GM12878 (cell line): ENCODE data around the gene MFAP3L. TPM values are rescaled to one million over a fixed set of nuclear protein-coding genes. Genes with fewer than 3 reads are reported as not detected.

Experiments used
- ATAC-seq: fragments of 200-7000 bp; cut with Tn5 transposase; 3 replicates; pipeline ENCODE4 v1.9.1; 2020; ENCODE audit warnings: mild to moderate bottlenecking, moderate library complexity
- BruUV-seq: library from RNA; stranded (reverse); fragments of 400-500 nt; replicated peaks from 2 replicates; lab custom pipeline; 2021; lab: Mats Ljungman, UMichigan
- CTCF ChIA-PET: fragments of 300-600 bp; sonication (Branson Sonifier 250); formaldehyde crosslinking; extraction: SDS; loops from one replicate; lab custom pipeline; 2021; ENCODE audit warnings: inconsistent platforms; lab: Yijun Ruan, JAX
- POLR2A ChIA-PET: fragments of 350-600 bp; formaldehyde crosslinking; extraction: SDS; loops from one replicate; lab custom pipeline; 2021; ENCODE audit warnings: inconsistent platforms; lab: Charles Lee
- RAD21 ChIA-PET: fragments of 300-600 bp; sonication (Branson Sonifier 250); formaldehyde crosslinking; loops from one replicate; lab custom pipeline; 2023; ENCODE audit warnings: antibody characterized with exemption; ENCODE audit not compliant: unreplicated experiment; lab: Charles Lee
- SMC1A ChIA-PET: fragments of 300-600 bp; sonication (Branson Sonifier 250); formaldehyde crosslinking; loops from one replicate; lab custom pipeline; 2023; ENCODE audit not compliant: unreplicated experiment, uncharacterized antibody; lab: Charles Lee
- DNase-seq: peaks from one replicate; pipeline ENCODE4 v3.0.0-alpha.2; 2011; ENCODE audit warnings: low read depth, low spot score
- FAIRE-seq: peaks from 3 replicates; lab custom pipeline; 2011; peaks lifted over from hg19 to GRCh38; lab: Jason Lieb, UNC
- H2AFZ ChIP-seq: 2 replicates; pipeline ENCODE4 v1.6.0; 2011; ENCODE audit warnings: low read depth, low read length, control low read depth; ENCODE audit not compliant: control insufficient read depth
- H3K27ac ChIP-seq: 2 replicates; pipeline ENCODE4 v1.5.1; 2011; ENCODE audit warnings: control low read depth; ENCODE audit not compliant: control insufficient read depth, insufficient read depth
- H3K27me3 ChIP-seq, 2 experiments: replicated peaks in 1 of 2; 2 replicates each; pipeline versions ENCODE4 v1.6.0 to v1.6.1; 2011; ENCODE audit warnings: low read length in 1 of 2; ENCODE audit not compliant: control insufficient read depth in 2 of 2, insufficient read depth in 2 of 2
- H3K36me3 ChIP-seq, 2 experiments: 2 replicates each; pipeline ENCODE4 v1.5.1; 2011; ENCODE audit warnings: low read length in 1 of 2; ENCODE audit not compliant: control insufficient read depth in 2 of 2, insufficient read depth in 2 of 2
- H3K4me1 ChIP-seq: 2 replicates; pipeline ENCODE4 v1.6.1; 2011; ENCODE audit warnings: mild to moderate bottlenecking, low read length, moderate library complexity, mixed read lengths; ENCODE audit not compliant: control insufficient read depth, insufficient read depth
- H3K4me2 ChIP-seq: 2 replicates; pipeline ENCODE4 v1.6.0; 2011; ENCODE audit warnings: control low read depth; ENCODE audit not compliant: control insufficient read depth, insufficient read depth
- H3K4me3 ChIP-seq: fragments of 200-600 bp; sonication (generic); 2 replicates; pipeline ENCODE4 v1.5.1; 2016
- H3K79me2 ChIP-seq: 2 replicates; pipeline ENCODE4 v1.6.0; 2011; ENCODE audit warnings: low read length; ENCODE audit not compliant: control insufficient read depth, insufficient read depth
- H3K9ac ChIP-seq: 2 replicates; pipeline ENCODE4 v1.8.0; 2011; ENCODE audit warnings: low read length, control low read depth, mixed read lengths; ENCODE audit not compliant: control insufficient read depth, insufficient read depth
- H3K9me3 ChIP-seq: replicated peaks from 3 replicates; pipeline ENCODE4 v1.5.1; 2011; ENCODE audit warnings: mild to moderate bottlenecking, low read length; ENCODE audit not compliant: control insufficient read depth, insufficient read depth
- H4K20me1 ChIP-seq: 2 replicates; pipeline ENCODE4 v1.6.0; 2011; ENCODE audit not compliant: control insufficient read depth, insufficient read depth
- ATF2 ChIP-seq: IDR thresholded peaks from 2 replicates; pipeline ENCODE4 v1.6.1; 2012; ENCODE audit warnings: low read length, inconsistent platforms
- BHLHE40 ChIP-seq, 2 experiments: fragments of 450-650 bp in 1 of 2; IDR thresholded peaks; 2 replicates each; pipeline ENCODE4 v1.6.1; 2011 to 2017; ENCODE audit warnings: low read depth in 2 of 2, borderline replicate concordance in 1 of 2, improper control_type of control experiment in 1 of 2, low read length in 1 of 2, mild to moderate bottlenecking in 1 of 2
- CREB1 ChIP-seq: IDR thresholded peaks from 2 replicates; pipeline ENCODE4 v1.6.1; 2012; ENCODE audit warnings: low read depth, mild to moderate bottlenecking, inconsistent platforms
- GABPA ChIP-seq: IDR thresholded peaks from 2 replicates; pipeline ENCODE4 v1.6.1; 2014; ENCODE audit warnings: antibody characterized with exemption, low read depth, mild to moderate bottlenecking, inconsistent platforms
- IKZF2 ChIP-seq, 2 experiments: fragments of 450-650 bp; IDR thresholded peaks; 2 replicates each; pipeline ENCODE4 v1.6.1; 2017; ENCODE audit warnings: mild to moderate bottlenecking in 2 of 2, moderate library complexity in 2 of 2
- IRF3 ChIP-seq: fragments of 450-650 bp; IDR thresholded peaks from 2 replicates; pipeline ENCODE4 v1.6.1; 2014; ENCODE audit warnings: mild to moderate bottlenecking
- KAT2A ChIP-seq: conservative IDR thresholded peaks from 2 replicates; pipeline ENCODE4 v1.6.1; 2011; ENCODE audit warnings: low read depth, low read length; ENCODE audit not compliant: control insufficient read depth
- PAX8 ChIP-seq: fragments of 450-650 bp; IDR thresholded peaks from 2 replicates; pipeline ENCODE4 v1.6.1; 2017; ENCODE audit warnings: mild to moderate bottlenecking, moderate library complexity
- RUNX3 ChIP-seq: IDR thresholded peaks from 2 replicates; pipeline ENCODE4 v1.6.1; 2012; ENCODE audit warnings: low read length, inconsistent platforms
- SIX5 ChIP-seq: IDR thresholded peaks from 2 replicates; pipeline ENCODE4 v1.6.1; 2011; ENCODE audit warnings: mild to moderate bottlenecking, low read depth, low read length, moderate library complexity; ENCODE audit not compliant: severe bottlenecking
- SMAD5 ChIP-seq: IDR thresholded peaks from 2 replicates; pipeline ENCODE4 v1.6.1; 2016; ENCODE audit warnings: antibody characterized with exemption, low read depth
- USF2 ChIP-seq: IDR thresholded peaks from 2 replicates; pipeline ENCODE4 v1.6.1; 2011; ENCODE audit warnings: low read depth, low read length, improper control_type of control experiment, borderline replicate concordance
- ZBED1 ChIP-seq: IDR thresholded peaks from 2 replicates; pipeline ENCODE4 v1.6.1; 2016; ENCODE audit warnings: borderline replicate concordance
- ZSCAN29 ChIP-seq: fragments of 450-650 bp; IDR thresholded peaks from 2 replicates; pipeline ENCODE4 v1.6.1; 2017; ENCODE audit warnings: mild to moderate bottlenecking, moderate library complexity
- WGBS: methylation state at CpG from one replicate; pipeline ENCODE4 v1.1.6; 2016; ENCODE audit warnings: low lambda C conversion rate; ENCODE audit not compliant: insufficient replicate concordance, insufficient coverage; ENCODE audit errors: missing lambda C conversion rate; 5-methylcytosine and 5-hydroxymethylcytosine counted together
- in situ Hi-C: fragments of 300-500 bp; cut with MboI; formaldehyde crosslinking; loops from 9 replicates; pipeline ENCODE4 v1.14.3; 2018; ENCODE audit warnings: mixed read lengths
- intact Hi-C: fragments of 100-400 bp; cut with micrococcal nuclease; formaldehyde crosslinking; loops from one replicate; pipeline ENCODE4 v1.14.2; 2022; ENCODE audit not compliant: unreplicated experiment
- polyA plus RNA-seq, 11 experiments: library from polyadenylated mRNA; depleted of rRNA in 4 of 11; unstranded in 6 of 11; stranded (reverse) in 5 of 11; fragments of >200 nt; fragmentation: Nextera tagmentation in 4 of 11; fragmentation: Illumina TruSeq in 1 of 11; extraction: Ambion mirVana in 4 of 11; extraction: Trizol in 1 of 11; gene quantifications; 1 replicate in 1 of 11; 2 replicates in 10 of 11; pipeline versions ENCODE4 v1.2.1 to v1.2.3, GENCODE V29; 2011 to 2016; ENCODE audit warnings: inconsistent platforms in 2 of 11, missing spikeins in 2 of 11, low read depth in 1 of 11
- total RNA-seq, 4 experiments: library from RNA; depleted of rRNA in 3 of 4; stranded (reverse); fragments of >200 nt in 3 of 4; fragmentation: Illumina TruSeq in 1 of 4; extraction: Trizol in 1 of 4; gene quantifications; 2 replicates each; pipeline versions ENCODE4 v1.2.1 to v1.2.3, GENCODE V29; 2013 to 2021
- TF ChIP-seq, protein P1 (sequence below): fragments of 450-650 bp; IDR thresholded peaks from 2 replicates; pipeline ENCODE4 v1.6.1; 2017; ENCODE audit warnings: borderline replicate concordance

The MFAP3L gene
- total and polyA plus RNA-seq, 10 of the 15 experiments (the other 5 are each of a cell fraction or from before 2014, with no cell fraction given): 0.10 to 3.0 TPM; not detected in 8

DNA sequence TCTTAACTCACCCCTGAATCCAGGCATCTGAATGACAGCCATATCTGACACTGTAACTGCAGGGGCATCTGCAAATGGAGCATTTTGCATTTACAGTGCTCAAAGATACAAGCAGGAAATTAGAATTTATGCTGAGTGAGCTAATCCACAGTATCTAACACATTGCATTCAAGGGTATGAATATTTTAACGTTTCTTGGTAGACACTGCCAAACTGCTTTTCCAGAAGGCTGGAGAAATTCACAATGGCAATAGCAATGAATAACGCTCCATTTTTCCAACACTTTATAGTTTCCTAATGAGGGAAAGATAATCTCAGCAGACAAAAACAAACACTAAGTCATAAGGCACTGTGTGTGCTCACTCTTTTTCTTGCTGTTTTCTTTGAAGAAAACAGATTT is 32.6 kb upstream of the MFAP3L start:
- H3K79me2 ChIP-seq: no peaks in the 10 kb centered on the region
- ATAC-seq (no peak), DNase-seq (no peak), FAIRE-seq (no peak)
- no peaks in the 10 kb centered on the region for H3K4me1 ChIP-seq
- CTCF ChIA-PET: interaction anchor here (1.3 kb wide), 1 partner anchor 10 kb away, joined by 3 read pairs; no protein-coding TSS in a partner anchor
- WGBS: 17% methylated on average over 2 of the region's 2 CpGs
- H3K4me2 ChIP-seq: no peak overlapping the region
- H3K9ac ChIP-seq: no peak overlapping the region
- SMC1A ChIA-PET: no interaction called here
- H4K20me1 ChIP-seq: no peaks in the 10 kb centered on the region
- no peak overlapping the region for H2AFZ ChIP-seq
- RAD21 ChIA-PET: no interaction called here
- POLR2A ChIA-PET: no interaction called here
- no peaks in the 10 kb centered on the region for H3K27me3 ChIP-seq
- no peaks in the 10 kb centered on the region for H3K36me3 ChIP-seq
- no peaks in the 10 kb centered on the region for H3K9me3 ChIP-seq
- BruUV-seq: no TSS peak
- TF ChIP-seq ZBED1: no peak
- TF ChIP-seq RUNX3: no peak
- in situ Hi-C loops: no loop called here
- H3K27ac ChIP-seq: no peak overlapping the region
- intact Hi-C loops: no loop called here
- H3K4me3 ChIP-seq: no peak overlapping the region

DNA sequence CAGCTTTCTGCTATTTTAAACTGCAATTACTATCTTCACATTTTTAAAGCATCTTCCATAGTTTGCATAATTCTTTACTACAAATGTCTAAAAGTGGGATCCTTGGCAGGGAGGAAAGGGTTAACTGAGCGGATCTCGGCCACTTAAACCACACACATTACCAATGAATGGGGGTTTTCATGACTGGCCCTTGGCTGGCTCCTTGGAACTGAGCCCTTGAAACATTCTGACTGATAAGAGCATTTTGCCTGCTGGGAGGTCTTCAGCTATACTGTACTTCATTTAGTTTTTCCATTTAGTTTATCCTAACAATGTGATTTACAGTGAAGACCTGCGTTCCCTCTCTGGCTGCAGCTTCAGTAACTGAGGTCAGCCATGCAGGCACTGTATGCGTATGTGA is 31.7 kb upstream of the MFAP3L start:
- FAIRE-seq: no peak
- RAD21 ChIA-PET: no interaction called here
- no peak for ATAC-seq
- H3K4me3 ChIP-seq: no peak overlapping the region
- H3K36me3 ChIP-seq: no peaks in the 10 kb centered on the region
- no peaks in the 10 kb centered on the region for H4K20me1 ChIP-seq
- WGBS: 33% methylated on average over 4 of the region's 4 CpGs
- POLR2A ChIA-PET: no interaction called here
- BruUV-seq: no TSS peak
- CTCF ChIA-PET: interaction anchor here (1.3 kb wide), 1 partner anchor 9 kb away, joined by 3 read pairs; no protein-coding TSS in a partner anchor
- TF ChIP-seq ATF2 (no peak), IKZF2 (IDR thresholded peaks at IDR 0.05) (no peak), SIX5 (no peak), IRF3 (no peak), CREB1 (no peak), USF2 (no peak), BHLHE40 (IDR thresholded peaks at IDR 0.05; ENCODE audit: borderline replicate concordance in 1 of 2, low read depth in 2 of 2, low read length in 1 of 2) (no peak), GABPA (no peak), KAT2A (no peak), SMAD5 (no peak), PAX8 (no peak), ZSCAN29 (no peak)
- TF ChIP-seq, protein P1, sequence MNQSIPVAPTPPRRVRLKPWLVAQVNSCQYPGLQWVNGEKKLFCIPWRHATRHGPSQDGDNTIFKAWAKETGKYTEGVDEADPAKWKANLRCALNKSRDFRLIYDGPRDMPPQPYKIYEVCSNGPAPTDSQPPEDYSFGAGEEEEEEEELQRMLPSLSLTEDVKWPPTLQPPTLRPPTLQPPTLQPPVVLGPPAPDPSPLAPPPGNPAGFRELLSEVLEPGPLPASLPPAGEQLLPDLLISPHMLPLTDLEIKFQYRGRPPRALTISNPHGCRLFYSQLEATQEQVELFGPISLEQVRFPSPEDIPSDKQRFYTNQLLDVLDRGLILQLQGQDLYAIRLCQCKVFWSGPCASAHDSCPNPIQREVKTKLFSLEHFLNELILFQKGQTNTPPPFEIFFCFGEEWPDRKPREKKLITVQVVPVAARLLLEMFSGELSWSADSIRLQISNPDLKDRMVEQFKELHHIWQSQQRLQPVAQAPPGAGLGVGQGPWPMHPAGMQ: no peak
- no peak overlapping the region for H3K4me2 ChIP-seq
- SMC1A ChIA-PET: no interaction called here
- H3K4me1 ChIP-seq: no peaks in the 10 kb centered on the region
- H3K27ac ChIP-seq: no peak overlapping the region
- no peaks in the 10 kb centered on the region for H3K27me3 ChIP-seq
- H3K9ac ChIP-seq: no peak overlapping the region
- H3K79me2 ChIP-seq: no peaks in the 10 kb centered on the region
- no peak for DNase-seq
- intact Hi-C loops: no loop called here
- in situ Hi-C loops: no loop called here
- H2AFZ ChIP-seq: no peak overlapping the region
- no peaks in the 10 kb centered on the region for H3K9me3 ChIP-seq
